Activated naive CD4-positive, alpha-beta T cell treated with anti-CD3 and anti-CD28 coated beads for 36 hours (primary cell): Measurements from ENCODE around the gene CNTN4. TPM values are rescaled to one million over a fixed set of nuclear protein-coding genes. Genes with fewer than 3 reads are reported as not detected.

ENCODE experiments used
- CTCF ChIA-PET: fragments of 350-600 bp; sonication (Branson Sonifier 250); formaldehyde crosslinking; loops from one replicate; lab custom pipeline; 2021; ENCODE audit warnings: antibody characterized with exemption; lab: Charles Lee
- DNase-seq: peaks from one replicate; pipeline ENCODE4 v3.0.0-alpha.2; 2020
- H3K27ac Mint-ChIP-seq: one replicate; pipeline ENCODE4 v1.8.0; 2021; ENCODE audit warnings: mild to moderate bottlenecking, mixed read lengths
- H3K27me3 Mint-ChIP-seq: one replicate; pipeline ENCODE4 v1.8.0; 2021; ENCODE audit warnings: low read depth, mixed read lengths
- H3K36me3 Mint-ChIP-seq: one replicate; pipeline ENCODE4 v1.8.0; 2021; ENCODE audit warnings: low read depth, mixed read lengths
- H3K4me1 Mint-ChIP-seq: one replicate; pipeline ENCODE4 v1.8.0; 2021; ENCODE audit warnings: low read depth, mixed read lengths
- H3K4me3 Mint-ChIP-seq: one replicate; pipeline ENCODE4 v1.8.0; 2021; ENCODE audit warnings: mild to moderate bottlenecking, moderate library complexity, mixed read lengths
- H3K9me3 Mint-ChIP-seq: one replicate; pipeline ENCODE4 v1.8.0; 2021; ENCODE audit warnings: mixed read lengths
- intact Hi-C: fragments of 100-400 bp; cut with micrococcal nuclease; formaldehyde crosslinking; loops from one replicate; pipeline ENCODE4 v1.15.1; 2023
- total RNA-seq, 2 experiments: library from RNA; stranded (reverse); gene quantifications; one replicate each; pipeline ENCODE4 v1.2.3, GENCODE V29; 2021

Gene CNTN4
- total RNA-seq, 2 experiments from 2014 or later, result not detected

DNA sequence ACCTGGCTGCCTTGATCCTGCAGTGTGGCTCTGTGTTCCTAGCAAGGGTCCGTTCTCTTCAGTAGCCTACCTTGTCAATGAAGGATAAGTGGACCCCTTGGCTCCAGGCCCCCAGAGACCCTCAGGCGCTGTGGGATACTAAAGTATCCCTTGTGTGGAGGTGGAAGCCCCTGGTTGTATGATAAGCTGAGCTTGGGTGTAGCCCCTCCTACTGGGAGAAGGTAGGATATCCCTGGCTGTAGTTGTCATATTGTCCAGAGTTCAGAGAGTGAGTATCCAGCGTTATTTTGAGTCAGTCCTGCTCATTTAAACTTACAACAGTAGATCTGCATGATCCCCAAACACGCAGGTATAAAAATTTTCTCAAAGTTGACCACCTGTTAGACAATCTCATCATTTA lies 496.8 kb downstream of the CNTN4 start:
- CTCF ChIA-PET, result no interaction called here
- intact Hi-C loops, result no loop called here
- Mint-ChIP-seq H3K4me3 (no peak overlapping the region), H3K36me3 (no peaks in the 10 kb centered on the region), H3K27ac (no peak overlapping the region), H3K27me3 (no peaks in the 10 kb centered on the region), H3K9me3 (no peaks in the 10 kb centered on the region), H3K4me1 (no peaks in the 10 kb centered on the region)
- no peak for DNase-seq

DNA sequence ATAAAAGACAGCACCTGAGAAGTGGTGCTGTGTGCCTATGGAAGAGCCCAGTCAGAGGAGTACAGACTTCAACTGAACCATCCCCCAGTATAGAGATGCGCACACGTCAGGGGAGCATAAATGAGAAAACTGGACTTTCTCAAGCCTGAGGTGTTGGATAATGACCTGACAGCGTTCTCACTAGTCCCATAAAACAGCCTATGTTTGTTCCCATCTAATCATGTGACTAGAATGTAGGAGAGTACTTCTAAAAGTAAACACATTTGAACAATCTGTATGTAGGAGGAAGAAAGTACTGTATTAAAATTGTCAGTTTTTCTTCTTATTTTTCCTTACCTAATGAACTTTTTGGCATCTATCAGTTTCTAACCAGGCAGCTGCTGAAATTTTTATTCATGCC lies 498.9 kb downstream of the CNTN4 start:
- Mint-ChIP-seq H3K4me1 (no peaks in the 10 kb centered on the region), H3K9me3 (no peaks in the 10 kb centered on the region), H3K4me3 (no peak overlapping the region), H3K27ac (no peak overlapping the region), H3K36me3 (no peaks in the 10 kb centered on the region), H3K27me3 (no peaks in the 10 kb centered on the region)
- intact Hi-C loops, result no loop called here
- CTCF ChIA-PET, result no interaction called here
- DNase-seq, result no peak

DNA sequence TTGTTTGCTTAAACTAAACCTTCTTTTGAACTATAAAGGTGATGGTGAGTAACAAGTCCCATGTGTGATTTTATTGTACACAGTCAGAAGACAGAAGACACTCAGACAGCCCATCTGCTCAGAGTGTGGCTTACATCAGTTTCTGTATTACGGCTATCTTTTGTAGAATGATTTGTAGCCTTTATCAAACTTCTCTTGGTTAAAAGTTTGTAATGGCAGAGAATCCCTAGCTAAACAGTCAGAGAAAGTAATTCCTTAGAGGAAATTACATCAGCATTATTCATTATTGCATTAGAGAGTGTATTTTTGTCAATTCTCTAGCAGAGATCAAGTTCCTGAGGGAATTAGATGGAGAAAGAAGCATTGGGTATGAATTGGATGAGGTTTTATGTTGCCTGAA lies 500.8 kb downstream of the CNTN4 start:
- H3K9me3 Mint-ChIP-seq, result no peaks in the 10 kb centered on the region
- intact Hi-C loops, result no loop called here
- no peaks in the 10 kb centered on the region for H3K27me3 Mint-ChIP-seq
- H3K27ac Mint-ChIP-seq, result no peak overlapping the region
- CTCF ChIA-PET, result no interaction called here
- no peak for DNase-seq
- H3K4me1 Mint-ChIP-seq, result no peaks in the 10 kb centered on the region
- H3K4me3 Mint-ChIP-seq, result no peak overlapping the region
- no peaks in the 10 kb centered on the region for H3K36me3 Mint-ChIP-seq

DNA sequence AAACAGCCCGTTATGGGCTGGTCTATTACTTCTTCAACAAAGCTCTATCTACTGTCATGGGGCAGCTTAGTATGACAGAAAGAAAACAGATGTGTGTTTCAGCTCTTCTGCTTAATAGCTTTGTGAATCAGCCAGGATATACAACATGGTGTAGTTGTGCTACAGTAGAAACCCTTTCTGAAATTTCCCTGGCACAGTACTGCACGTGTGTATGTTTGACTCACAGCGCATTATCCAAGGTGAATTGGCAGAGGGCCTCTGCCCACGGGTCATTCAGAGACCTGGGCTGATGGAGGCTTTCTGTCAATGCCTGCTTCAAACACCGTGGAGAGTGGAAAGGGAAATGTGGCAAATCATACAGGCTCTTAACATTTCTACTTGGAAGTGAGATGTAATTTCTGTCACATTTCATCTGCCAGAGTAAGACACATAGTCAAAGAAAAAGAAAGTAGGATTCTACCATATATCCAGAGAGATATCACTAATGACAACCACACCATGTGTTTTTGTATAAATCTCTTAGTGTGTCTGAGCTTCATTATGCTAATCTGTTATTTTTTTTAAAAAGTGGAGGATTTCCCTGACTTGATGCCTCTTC lies 505.1 kb downstream of the CNTN4 start:
- Mint-ChIP-seq H3K27ac (no peak overlapping the region), H3K9me3 (no peaks in the 10 kb centered on the region), H3K27me3 (no peaks in the 10 kb centered on the region), H3K4me1 (no peaks in the 10 kb centered on the region), H3K36me3 (no peaks in the 10 kb centered on the region), H3K4me3 (no peak overlapping the region)
- DNase-seq, result no peak
- CTCF ChIA-PET, result no interaction called here
- intact Hi-C loops, result no loop called here

DNA sequence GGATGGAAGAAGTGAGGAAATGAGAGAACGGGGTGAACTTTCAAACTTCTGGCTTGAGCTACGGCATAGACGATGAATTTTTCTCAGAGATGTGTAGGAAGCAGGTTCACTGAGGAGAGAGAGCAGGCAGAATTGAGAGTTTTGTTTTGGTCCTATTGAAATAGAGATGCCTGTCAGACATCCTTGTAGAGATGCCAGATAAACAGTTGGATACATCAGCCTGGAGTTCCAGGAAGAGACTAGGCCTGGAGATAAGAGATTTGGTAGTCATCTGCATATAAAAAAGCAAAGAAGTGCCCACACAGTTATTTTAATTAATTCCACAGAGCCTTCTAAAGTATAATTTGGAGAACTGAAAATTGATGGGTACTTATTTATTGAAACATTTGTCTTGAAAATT lies 515.9 kb downstream of the CNTN4 start:
- Mint-ChIP-seq H3K9me3 (peaks cover 7% of the 10 kb centered on the region), H3K4me3 (no peak overlapping the region), H3K4me1 (no peaks in the 10 kb centered on the region), H3K27ac (no peak overlapping the region), H3K36me3 (no peaks in the 10 kb centered on the region), H3K27me3 (peaks cover 2% of the 10 kb centered on the region)
- intact Hi-C loops, result no loop called here
- DNase-seq, result no peak
- CTCF ChIA-PET, result no interaction called here

DNA sequence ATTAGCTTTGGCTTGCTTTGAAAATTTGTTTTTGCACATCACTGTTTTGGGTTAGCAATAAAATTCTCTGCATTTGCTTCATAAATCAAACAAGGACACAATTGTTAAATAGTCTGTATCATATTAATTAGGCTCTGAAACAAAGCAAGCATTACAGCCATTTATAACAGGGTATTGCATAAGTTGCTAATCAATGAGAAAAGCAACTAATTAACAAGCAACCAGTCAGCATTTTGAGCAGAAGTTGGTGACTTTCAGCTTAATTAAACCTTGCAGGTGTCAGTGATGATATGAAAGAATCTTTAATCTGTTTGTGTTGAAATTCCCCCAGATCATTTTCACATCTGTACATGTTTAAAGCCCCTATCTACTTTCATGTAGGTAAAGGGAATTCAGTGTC lies 516.4 kb downstream of the CNTN4 start:
- H3K9me3 Mint-ChIP-seq, result peaks cover 7% of the 10 kb centered on the region
- no peaks in the 10 kb centered on the region for H3K4me1 Mint-ChIP-seq
- no peak for DNase-seq
- no peak overlapping the region for H3K4me3 Mint-ChIP-seq
- no peaks in the 10 kb centered on the region for H3K36me3 Mint-ChIP-seq
- H3K27ac Mint-ChIP-seq, result no peak overlapping the region
- intact Hi-C loops, result no loop called here
- peaks cover 2% of the 10 kb centered on the region for H3K27me3 Mint-ChIP-seq
- CTCF ChIA-PET, result no interaction called here

DNA sequence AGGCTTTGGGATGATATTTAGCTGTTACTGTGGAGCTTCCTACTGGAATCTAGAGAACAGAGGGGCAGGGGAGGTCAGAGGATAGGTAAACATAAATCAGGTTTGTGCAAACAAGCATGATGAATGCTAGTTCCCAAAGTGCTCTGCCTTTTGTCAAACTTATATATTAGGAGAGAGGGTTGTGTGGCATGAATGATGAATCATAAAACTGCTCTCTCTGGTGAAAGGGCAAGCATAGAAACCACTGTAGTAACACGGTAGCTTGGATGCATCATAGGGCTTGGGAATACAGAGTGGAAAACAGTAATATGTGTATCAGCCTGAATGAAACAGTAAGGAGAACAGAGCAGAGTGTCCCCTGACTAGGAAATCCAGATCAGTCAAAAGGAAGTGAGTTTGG lies 524.8 kb downstream of the CNTN4 start:
- Mint-ChIP-seq H3K27ac (no peak overlapping the region), H3K27me3 (peaks cover 3% of the 10 kb centered on the region), H3K4me1 (no peaks in the 10 kb centered on the region), H3K9me3 (no peaks in the 10 kb centered on the region), H3K36me3 (no peaks in the 10 kb centered on the region), H3K4me3 (no peak overlapping the region)
- DNase-seq, result no peak
- CTCF ChIA-PET, result no interaction called here
- intact Hi-C loops, result no loop called here

DNA sequence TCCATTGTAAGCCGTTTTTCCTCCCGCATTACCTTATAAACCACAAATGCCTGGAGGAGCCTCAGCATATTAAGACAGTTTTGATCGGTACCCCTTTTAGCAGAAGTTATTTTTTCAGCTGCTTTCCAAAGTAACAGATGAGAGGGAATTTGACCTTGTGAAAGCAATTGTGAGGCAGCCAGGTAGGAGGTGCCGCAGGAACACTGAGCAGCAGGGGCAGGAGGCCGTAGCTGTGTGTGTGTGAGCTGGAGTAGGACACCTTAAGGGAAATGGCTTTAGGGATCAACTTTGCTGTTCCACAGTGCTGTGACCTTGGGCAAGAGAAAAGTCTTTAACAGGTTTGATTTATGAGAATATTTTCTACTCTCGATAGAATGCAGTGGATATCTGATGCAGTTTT lies 529.5 kb downstream of the CNTN4 start:
- CTCF ChIA-PET, result interaction anchor here (0.7 kb wide), 1 partner anchor 107 kb away, joined by 3 read pairs; no protein-coding TSS in a partner anchor
- Mint-ChIP-seq H3K27me3 (peaks cover 2% of the 10 kb centered on the region), H3K27ac (no peak overlapping the region), H3K4me1 (no peaks in the 10 kb centered on the region), H3K36me3 (no peaks in the 10 kb centered on the region), H3K9me3 (no peaks in the 10 kb centered on the region), H3K4me3 (no peak overlapping the region)
- DNase-seq, result no peak
- intact Hi-C loops, result no loop called here

DNA sequence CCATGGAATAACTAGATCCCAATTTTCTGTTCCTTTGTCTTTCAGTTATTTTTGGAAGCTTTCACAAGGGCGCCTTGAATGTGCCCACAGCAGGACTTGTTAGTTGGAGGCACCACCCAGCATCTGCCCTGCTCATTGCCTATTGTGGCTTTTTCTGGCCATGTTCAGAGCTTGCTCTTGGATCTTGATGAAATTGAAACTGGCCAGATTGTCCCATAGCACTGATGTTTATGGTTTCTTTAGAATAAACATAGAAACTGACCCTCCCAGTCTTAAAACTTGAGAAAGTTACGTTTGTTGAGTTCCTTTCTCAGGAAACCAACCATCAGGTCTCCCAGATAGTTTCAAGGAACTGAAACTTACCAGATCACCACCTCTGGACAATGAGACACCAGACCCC lies 536.8 kb downstream of the CNTN4 start:
- CTCF ChIA-PET, result no interaction called here
- Mint-ChIP-seq H3K9me3 (peaks cover 5% of the 10 kb centered on the region), H3K4me3 (no peak overlapping the region), H3K36me3 (no peaks in the 10 kb centered on the region), H3K27me3 (peaks cover 9% of the 10 kb centered on the region), H3K4me1 (no peaks in the 10 kb centered on the region), H3K27ac (no peak overlapping the region)
- no peak for DNase-seq
- intact Hi-C loops, result no loop called here

DNA sequence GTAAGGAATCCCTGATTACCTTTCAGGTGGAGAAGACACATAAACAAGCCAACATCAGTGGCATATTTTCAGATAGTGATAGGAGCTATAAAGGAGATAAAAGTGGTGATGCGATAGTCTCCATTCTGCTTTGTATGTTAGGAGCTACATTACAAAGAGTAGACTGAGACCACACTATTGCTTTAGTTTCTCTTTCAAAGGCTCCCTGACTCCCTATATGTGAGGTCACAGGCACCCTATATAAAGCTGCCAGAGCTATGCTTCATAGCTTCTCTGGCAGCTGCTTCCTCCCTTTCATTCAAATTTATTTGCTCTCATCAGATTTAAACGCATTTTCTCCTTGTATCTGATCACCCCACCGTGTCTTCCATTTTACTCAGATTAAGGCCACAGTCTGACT lies 544.9 kb downstream of the CNTN4 start:
- Mint-ChIP-seq H3K4me3 (no peak overlapping the region), H3K9me3 (no peaks in the 10 kb centered on the region), H3K4me1 (no peaks in the 10 kb centered on the region), H3K27ac (no peak overlapping the region), H3K27me3 (peaks cover 14% of the 10 kb centered on the region), H3K36me3 (no peaks in the 10 kb centered on the region)
- CTCF ChIA-PET, result no interaction called here
- no peak for DNase-seq
- intact Hi-C loops, result no loop called here

DNA sequence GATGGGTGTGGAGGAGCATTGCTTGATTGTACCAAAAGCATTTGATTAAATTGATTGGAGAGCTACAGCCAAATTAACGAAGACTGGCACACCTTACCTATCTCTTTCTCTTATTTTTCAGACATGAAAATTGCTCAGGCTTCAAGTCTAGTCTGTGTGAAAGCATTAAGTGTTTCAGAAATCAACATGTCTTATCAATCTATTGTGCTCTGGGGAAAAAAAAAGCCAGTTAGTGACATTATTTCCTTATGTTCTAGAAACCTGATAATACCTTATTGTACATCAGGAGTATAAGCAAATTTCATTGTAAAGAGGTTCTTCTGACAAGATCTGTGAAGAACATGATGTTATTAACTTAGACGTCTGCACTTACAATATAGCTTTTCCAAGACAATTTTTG lies 546.3 kb downstream of the CNTN4 start:
- no peak overlapping the region for H3K27ac Mint-ChIP-seq
- H3K27me3 Mint-ChIP-seq, result peaks cover 9% of the 10 kb centered on the region
- H3K36me3 Mint-ChIP-seq, result no peaks in the 10 kb centered on the region
- no peaks in the 10 kb centered on the region for H3K4me1 Mint-ChIP-seq
- DNase-seq, result no peak
- intact Hi-C loops, result no loop called here
- peaks cover 3% of the 10 kb centered on the region for H3K9me3 Mint-ChIP-seq
- no peak overlapping the region for H3K4me3 Mint-ChIP-seq
- CTCF ChIA-PET, result no interaction called here

DNA sequence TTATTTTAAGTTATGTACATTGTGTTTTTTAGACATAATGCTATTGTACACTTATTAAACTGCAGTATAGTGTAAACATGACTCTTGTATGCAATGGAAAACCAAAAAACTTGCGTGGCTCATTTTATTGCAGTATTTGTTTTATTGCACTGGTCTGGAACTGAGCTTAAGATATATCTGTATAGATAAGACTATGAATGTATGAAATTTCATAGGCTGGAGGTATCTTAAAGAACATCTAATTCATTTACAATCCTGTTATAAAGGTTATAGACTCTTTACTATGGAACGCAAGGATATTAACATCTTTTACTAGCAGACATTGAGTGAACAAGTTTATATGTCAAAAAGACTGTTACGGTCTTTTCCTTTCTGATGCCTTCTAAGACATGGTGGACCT lies 552.1 kb downstream of the CNTN4 start:
- no peak for DNase-seq
- H3K4me3 Mint-ChIP-seq, result no peak overlapping the region
- intact Hi-C loops, result no loop called here
- CTCF ChIA-PET, result interaction anchor here (0.6 kb wide), 1 partner anchor 12 kb away, joined by 9 read pairs; no protein-coding TSS in a partner anchor
- peaks cover 3% of the 10 kb centered on the region for H3K9me3 Mint-ChIP-seq
- no peaks in the 10 kb centered on the region for H3K36me3 Mint-ChIP-seq
- no peak overlapping the region for H3K27ac Mint-ChIP-seq
- no peaks in the 10 kb centered on the region for H3K27me3 Mint-ChIP-seq
- H3K4me1 Mint-ChIP-seq, result no peaks in the 10 kb centered on the region

DNA sequence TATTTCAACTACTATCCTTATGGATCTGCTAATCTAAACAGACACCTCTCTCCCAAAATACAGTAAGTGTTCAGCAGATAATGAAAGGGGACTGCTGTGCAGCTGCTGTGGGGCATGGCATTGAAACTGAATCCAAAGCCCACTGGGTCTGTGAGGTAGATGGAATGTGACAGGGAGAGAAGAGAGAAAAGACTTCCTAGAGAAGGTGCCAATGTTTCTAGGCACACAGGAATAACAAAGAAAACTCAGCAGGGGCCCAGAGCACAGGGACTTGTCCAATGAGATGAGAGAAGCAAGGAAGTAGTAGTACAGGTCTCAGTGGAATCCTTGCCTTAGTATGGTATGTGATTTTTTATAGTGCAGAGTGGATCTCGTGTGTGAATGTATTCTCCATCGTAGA lies 553.7 kb downstream of the CNTN4 start:
- H3K4me1 Mint-ChIP-seq, result no peaks in the 10 kb centered on the region
- intact Hi-C loops, result no loop called here
- no peaks in the 10 kb centered on the region for H3K36me3 Mint-ChIP-seq
- CTCF ChIA-PET, result no interaction called here
- no peak overlapping the region for H3K27ac Mint-ChIP-seq
- no peak for DNase-seq
- no peaks in the 10 kb centered on the region for H3K27me3 Mint-ChIP-seq
- H3K4me3 Mint-ChIP-seq, result no peak overlapping the region
- peaks cover 3% of the 10 kb centered on the region for H3K9me3 Mint-ChIP-seq
